Activated CD8-positive, alpha-beta memory T cell treated with anti-CD3 and anti-CD28 coated beads, Interleukin-2, amount 50 U/mL, for 1 hour (primary cell): ENCODE measurements around the gene ABCA1.
A peak's percentile ranks its signal among the peaks of the same experiment; 100 is the strongest.
"Not testable (repeated sequence)": the region's sequence is repeated elsewhere in the genome, so short reads cannot be mapped to it uniquely, and the experiment has no call there.

Experiments used
- DNase-seq: peaks from one replicate; pipeline ENCODE4 v3.0.0-alpha.2; 2020; ENCODE audit errors: extremely low read depth

The ABCA1 gene, protein sequence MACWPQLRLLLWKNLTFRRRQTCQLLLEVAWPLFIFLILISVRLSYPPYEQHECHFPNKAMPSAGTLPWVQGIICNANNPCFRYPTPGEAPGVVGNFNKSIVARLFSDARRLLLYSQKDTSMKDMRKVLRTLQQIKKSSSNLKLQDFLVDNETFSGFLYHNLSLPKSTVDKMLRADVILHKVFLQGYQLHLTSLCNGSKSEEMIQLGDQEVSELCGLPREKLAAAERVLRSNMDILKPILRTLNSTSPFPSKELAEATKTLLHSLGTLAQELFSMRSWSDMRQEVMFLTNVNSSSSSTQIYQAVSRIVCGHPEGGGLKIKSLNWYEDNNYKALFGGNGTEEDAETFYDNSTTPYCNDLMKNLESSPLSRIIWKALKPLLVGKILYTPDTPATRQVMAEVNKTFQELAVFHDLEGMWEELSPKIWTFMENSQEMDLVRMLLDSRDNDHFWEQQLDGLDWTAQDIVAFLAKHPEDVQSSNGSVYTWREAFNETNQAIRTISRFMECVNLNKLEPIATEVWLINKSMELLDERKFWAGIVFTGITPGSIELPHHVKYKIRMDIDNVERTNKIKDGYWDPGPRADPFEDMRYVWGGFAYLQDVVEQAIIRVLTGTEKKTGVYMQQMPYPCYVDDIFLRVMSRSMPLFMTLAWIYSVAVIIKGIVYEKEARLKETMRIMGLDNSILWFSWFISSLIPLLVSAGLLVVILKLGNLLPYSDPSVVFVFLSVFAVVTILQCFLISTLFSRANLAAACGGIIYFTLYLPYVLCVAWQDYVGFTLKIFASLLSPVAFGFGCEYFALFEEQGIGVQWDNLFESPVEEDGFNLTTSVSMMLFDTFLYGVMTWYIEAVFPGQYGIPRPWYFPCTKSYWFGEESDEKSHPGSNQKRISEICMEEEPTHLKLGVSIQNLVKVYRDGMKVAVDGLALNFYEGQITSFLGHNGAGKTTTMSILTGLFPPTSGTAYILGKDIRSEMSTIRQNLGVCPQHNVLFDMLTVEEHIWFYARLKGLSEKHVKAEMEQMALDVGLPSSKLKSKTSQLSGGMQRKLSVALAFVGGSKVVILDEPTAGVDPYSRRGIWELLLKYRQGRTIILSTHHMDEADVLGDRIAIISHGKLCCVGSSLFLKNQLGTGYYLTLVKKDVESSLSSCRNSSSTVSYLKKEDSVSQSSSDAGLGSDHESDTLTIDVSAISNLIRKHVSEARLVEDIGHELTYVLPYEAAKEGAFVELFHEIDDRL (N-terminal part only)

DNA sequence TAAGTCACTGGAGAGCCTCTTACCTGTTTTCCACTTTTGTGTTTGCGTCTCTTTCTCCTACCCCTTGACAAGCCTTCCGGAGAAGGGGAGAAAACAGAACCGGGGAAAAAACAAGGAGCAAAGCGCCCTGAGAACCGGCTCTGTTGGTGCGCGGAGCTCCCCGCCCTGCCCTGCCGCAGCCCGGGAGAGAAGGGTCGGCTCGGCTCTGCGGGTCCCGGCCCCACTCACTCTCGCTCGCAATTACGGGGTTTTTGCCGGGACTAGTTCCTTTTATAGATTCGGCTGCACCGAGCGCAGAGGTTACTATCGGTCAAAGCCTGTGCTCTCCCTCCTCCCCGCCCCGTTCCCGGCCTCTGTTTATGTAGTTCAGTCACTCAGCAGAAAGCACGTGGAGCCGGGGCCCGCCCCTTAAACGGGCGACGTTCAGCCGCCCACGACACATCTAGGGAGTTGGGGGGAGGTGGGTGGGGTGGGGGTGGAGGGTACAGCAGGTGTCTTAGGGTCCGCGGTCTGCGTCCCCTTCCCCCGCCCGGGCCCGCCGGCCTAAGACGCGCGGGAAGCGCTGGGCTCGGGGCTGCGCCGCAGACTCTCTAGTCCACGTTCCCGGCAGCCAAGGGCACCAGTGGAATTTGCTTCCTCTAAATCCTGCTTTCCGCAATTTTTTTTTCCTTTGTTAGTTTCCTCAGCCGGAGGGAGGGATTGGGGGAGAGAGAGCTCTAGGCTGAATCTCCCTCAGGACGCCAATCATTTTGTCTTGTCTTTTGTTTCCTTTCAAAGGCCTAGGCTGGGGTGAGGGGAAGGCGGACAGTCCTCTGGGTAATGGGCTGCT lies at the start of gene ABCA1:
Gene ABCA1, minus strand, starts transcription at position 244 of the 829 bp plus-strand sequence. CDS start 24,476 bp downstream, outside the sequence.
- DNase-seq = peak; percentile 56

DNA sequence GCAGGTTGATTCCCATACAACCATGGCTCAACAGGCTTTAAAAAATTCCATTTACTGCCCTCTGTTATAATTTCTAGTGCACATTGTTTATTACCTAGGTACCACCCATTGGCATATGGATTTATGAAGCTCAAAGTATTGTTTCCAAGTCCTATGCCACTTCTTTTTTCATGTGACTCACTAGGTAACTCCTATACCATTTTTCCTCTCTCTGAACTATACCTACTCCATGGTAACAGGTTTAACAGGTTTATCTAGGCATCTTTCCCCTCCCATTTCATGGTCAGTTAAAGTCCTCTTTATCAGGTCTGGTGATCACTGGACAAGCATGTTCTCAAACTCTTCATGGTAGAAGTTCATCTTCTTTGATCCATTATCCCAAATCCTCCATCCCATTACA lies 49.6 kb upstream of the ABCA1 start:
- no peak for DNase-seq

DNA sequence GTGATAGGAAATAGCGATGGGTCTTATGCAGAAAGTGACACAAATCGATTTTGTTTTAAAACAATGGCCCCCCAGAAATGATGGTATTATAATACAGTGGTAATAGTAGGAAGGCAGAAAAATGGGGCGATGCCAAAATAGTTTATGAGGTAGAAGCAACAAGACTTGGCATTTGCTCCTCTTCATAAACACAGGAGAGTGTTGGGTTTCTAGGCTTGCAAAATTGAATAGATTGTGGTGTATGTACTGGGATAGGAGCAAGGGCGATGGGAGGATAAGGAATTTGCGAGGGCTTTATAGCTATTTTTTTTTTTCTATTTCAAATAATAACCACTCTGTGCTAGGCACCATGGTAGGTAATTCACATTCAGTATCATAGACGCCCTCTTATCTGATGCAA lies 49.2 kb upstream of the ABCA1 start:
- DNase-seq = no peak

DNA sequence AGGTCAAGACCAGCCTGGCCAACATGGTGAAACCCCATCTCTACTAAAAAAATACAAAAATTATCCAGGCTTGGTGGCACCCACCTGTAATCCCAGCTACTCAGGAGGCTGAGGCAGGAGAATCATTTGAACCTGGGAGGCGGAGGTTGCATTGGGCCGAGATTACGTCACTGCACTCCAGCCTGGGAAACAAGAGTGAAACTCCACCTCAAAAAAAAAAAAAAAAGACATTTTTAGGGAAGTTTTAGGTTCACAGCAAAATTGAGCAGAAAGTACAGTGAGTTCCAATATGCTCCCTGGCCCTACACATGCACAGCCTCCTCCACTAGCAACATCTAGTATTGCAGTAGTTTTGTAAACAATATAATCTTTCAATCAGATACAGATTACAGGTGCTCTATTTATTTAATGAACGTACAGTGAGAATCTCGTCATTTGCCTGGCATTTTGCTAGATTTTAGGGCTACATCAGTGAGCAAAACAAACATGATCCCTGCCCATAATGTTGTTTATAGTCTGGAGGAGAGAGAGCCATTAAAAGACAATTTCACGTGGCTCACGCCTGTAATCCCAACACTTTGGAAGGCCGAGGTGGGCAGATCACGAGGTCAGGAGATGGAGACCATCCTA lies 48.1 kb upstream of the ABCA1 start:
- DNase-seq = not testable (repeated sequence)

DNA sequence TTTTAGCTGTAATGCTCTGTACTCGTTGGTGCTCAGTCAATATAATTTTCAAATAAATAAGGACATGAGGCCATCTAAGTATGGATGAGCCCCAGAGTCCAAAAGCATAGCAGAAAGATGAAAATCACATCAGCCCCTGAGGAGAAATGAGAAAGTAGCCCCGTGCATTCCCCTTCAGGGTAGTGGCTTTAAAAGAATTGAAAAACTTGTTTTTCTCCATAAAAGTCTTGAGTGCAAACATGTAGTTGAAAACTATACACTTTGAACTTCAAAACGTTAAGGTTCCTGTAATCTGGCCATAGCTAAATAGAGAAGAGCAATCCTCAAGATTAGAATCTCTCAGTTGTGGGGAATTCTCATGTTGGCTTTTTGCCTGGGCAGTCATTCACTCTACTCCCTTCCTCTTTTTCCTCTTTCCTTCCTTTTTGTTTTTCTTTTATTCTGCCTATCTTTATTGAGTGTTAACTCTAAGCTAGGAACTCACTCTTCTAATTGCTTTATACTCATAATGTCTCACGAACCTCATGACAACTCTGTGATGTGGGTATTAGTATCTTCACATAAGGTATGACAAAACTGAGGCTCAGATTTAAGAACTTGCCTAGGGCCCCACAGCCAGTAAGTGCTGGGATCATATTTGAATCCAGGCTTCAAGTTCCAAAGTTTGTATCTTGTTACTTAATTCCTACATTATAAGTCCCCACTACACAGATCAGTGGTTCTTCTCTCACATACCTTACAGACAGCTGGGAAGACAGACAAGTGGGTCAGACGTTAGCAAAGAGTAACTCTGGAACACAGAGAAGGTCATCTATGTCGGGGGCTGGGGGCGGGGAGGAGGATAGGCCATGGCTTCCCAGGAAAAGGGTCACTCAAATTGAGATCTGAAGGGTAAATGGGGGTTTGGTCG lies 46.4 kb upstream of the ABCA1 start:
- no peak for DNase-seq

DNA sequence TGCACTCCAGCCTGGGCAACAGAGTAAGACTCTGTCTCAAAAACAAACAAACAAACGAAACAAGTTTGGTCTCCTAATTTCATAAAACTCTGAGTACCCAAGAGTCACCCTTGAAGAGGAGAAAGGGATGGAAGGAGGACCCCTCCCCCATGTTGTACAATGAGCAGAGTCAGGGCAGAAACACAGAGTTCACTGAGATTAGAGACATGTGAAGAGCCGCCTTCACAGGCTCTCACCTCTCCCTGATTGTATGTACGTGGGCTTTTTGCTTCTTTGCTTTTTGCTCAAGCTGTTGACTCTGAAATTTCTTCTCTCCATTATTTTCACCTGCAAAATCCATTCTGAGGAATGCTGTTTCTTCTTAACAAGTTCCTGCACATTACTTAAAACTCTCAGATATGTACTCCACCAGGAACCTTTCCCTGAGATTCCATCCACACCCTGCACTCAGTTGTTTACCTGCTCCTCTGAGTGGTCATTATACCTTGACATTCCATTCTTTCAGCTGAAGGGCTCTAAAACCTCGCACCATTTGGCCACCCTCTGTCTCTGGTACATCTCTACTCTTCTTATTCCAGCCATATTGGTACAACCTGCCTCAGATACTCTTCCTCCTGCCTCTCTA lies 44.4 kb upstream of the ABCA1 start:
- no peak for DNase-seq

DNA sequence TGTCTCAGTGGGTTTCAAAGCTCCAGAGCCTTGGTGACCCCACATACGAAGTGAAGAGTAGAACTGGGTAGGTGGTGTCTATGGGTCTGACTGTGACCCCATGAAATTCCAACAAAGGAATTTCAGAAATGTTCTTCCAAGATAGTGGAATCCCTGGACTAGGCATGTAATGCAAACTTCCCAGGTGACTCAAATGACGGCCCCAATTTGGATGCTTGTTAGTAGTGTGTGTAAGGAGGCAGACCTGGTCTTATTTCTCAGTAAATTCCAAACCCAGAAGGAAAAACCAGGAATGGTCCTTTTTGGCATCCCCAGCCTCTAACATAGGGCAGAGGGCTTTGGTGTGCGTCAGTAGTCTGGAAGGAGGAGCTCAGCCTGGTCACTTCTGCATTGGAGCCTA lies 43.6 kb upstream of the ABCA1 start:
- no peak for DNase-seq

DNA sequence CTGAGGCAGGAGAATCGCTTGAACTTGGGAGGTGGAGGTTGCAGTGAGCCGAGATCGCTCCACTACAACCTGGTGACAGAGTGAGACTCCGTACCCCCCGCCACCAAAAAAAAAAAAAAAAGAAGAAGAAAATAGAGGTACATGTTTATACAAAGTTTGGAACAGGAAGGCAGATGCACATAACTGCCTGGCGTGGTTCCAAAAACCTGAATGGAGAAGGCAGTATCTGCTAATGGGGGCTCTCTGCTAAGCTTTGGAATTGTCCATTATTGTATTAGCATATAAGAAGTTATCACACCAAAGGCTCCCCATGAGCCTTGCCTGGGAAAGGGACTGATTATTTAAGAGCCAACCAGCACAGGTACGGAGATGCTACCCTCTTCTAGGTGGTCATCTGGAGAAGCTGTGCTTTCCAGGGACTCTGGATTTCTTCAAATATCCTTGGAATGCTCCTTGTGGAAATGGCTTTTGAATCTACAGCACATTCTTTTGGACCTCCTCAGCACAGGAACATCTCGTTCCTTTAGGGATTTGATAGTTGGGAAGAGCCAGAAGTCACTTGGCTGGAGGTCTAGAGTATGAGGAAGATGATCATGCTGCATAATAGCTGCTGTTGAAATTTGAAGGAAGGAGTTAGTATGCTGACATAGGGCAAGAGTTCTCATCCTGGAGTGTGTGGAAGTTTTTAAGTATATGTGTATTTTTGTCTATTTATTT lies 42.5 kb upstream of the ABCA1 start:
- no peak for DNase-seq

DNA sequence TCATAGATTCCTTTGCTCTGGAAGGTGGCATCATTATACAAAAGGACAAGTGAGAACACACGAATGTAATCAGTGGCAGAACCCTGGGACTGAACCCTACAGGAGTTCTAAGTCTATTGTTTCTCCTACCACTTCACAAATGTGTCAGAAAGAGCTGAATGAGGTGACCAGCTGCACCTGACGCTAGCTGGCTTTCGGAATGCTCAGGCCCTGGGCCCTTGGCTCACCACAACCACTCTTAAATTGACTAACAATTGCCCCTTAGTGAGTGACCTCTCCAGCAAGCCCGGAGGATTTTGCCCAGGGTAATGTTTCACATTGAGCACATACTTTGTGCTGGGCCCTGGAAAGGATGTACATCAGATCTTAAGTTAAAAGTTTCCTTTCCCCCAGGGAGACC lies 41.2 kb upstream of the ABCA1 start:
- no peak for DNase-seq

DNA sequence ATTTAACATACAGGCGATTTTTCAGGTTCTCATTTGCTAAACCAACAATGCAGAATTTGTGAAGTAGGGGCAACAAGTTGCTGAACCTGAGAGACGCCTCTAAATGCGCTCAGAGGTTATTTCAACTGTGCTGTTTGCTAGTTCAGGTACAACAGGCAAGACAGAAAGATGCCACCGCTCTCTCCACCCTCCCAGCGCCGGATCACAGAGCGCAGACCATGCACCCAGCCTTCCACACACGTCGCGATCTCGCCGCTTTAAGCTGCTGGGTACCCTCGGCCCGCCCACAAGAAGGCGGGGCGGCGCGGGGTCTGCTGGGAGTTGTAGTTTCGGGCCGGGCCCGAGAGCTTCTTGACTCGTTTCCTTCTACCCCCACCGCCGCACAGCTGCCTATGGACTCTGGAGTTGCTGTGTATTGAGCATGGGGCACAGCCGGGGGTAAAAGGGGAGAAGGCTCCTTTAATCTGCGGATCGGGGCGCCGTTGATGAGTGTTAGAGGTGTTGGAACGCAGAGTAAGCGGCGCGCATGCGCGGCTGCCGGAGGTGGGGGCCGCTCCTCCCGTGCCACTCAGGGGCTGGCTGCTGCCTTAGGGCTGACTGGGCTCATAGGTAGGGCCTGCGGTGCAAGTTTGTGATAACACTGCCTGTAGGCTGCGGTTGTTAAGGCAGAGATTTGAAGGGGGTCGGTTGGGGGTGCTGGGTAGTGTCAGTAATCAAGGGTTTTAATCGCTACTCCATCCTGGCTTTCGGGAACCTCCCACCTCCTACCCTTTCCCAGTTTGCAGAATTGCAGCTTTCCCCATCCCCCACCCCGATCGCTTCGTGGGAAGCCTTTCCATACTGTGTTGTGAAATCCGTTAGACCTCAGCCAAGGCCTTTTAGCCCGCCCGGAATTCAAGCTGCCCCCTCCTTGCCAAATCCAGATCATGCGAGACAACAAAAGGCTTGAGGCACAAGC lies 40.3 kb upstream of the ABCA1 start:
- DNase-seq = peak; percentile 68

DNA sequence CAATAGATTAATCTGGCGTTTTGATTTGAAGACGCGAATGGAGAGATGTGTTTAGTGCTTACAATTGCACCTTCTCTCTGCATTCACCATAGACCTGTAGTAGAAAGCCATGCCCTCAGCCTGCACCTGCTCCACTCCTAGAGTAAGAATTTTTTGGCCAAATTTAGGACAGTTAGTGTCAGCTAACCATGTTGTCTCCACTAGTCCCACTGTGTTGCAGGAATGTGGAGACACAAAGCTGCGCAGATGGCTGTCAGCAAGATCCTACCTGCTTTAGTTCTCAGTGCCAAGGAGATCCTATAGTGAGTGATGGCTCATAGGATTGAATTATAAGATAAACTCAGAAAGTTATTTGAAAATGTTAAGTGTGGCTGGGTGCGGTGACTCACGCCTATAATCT lies 35.1 kb upstream of the ABCA1 start:
- DNase-seq = no peak

DNA sequence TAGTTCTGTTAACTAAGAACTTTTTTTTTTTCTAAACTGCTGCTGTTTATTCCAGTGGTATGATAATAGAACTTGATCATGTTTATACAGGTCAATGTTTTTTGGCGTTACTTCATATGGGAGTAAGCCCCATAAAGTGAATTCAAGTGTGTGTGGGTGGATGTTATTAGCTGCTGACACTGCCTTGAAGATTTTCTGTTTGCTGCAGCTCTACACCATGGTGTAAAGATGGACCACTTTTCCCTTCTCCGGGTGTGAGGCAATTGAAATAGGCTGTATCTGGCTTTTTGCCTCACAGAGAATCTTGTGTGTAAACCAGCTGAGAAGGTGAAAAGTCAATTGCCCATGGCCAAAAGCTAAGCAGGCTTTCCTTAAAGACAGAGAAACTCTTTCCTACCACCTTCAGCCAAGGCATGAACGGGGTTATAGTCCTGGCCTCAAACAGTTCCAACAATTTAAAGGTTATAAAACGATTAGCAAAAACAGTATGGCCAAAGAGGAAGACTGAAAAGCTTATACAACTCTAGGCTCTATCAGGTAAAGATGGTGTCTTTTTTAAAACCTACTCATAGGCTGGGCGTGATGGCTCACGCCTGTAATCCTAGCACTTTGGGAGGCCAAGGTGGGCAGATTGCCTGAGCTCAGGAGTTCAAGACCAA lies 33.9 kb upstream of the ABCA1 start:
- no peak for DNase-seq

DNA sequence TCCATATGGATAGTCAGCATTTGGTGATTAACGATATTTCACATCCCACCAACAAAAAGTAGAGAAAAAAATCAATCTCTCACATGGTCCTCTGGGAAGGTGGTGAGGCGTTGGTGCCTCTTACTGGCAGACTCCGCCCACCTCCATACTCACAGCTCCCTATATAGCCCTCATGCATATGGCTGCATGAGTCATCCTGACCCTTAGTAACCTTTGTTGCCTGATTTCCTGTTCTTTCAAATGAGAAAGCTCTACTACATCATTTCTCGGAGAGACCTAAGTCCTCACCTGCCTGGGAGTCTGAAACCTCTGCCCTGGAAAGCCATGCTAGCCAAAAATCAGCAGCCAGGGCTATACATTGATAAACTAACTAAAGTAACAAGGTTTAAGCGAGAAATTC lies 33.3 kb upstream of the ABCA1 start:
- DNase-seq = no peak

DNA sequence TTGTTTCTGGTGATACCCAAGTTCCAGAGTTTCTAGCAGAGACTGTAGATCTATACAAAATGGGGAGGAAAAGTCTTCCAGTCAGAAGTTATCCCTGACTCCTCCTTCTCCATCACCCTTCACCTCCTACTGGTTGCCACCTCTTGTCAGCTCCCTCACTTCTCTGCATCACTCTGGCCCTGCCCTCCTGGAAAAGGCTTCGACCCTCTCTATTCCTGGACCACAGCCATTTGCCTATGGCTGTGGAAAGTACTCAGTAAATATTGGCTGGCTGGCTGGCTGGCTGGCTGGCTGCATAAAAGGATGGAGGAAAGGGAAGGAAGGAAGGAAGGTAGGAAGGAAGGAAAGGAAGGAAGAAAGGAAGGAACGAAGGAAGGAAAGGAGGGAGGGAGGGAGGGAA lies 32.7 kb upstream of the ABCA1 start:
- DNase-seq = no peak

DNA sequence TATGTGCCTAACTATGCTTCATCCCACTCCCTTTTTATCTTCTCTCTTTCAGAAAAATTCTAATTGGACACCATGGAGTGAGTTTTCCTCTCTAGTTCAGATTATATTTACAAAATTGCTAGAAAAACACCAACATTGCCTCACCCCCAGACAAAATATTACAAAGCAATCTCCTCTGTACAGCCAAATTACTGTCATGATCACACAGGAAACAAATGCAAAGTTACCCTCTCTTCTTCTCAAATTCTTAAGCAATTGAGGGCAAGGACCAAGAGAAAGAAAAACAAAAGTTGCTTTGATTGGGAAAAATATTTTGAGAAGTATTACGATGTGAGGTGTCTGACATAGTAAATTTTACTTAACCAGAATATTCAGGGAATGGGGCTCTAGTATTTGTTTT lies 30.8 kb upstream of the ABCA1 start:
- no peak for DNase-seq

DNA sequence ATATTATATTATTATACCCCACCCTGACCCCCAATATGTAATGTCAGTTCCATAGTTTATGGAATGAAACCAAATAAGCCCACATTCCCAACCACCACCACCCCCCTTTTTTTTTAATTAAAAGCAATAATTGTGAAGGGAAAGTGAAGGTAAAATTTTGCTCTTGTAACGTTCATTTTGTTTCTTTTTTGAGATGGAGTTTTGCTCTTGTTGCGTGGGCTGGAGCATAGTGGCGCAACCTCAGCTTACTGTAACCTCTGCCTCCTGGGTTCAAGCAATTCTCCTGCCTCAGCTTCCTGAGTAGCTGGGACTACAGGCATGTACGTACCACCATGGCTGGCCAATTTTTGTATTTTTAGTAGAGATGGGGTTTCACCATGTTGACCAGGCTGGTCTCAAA lies 30.1 kb upstream of the ABCA1 start:
- DNase-seq = not testable (repeated sequence)

DNA sequence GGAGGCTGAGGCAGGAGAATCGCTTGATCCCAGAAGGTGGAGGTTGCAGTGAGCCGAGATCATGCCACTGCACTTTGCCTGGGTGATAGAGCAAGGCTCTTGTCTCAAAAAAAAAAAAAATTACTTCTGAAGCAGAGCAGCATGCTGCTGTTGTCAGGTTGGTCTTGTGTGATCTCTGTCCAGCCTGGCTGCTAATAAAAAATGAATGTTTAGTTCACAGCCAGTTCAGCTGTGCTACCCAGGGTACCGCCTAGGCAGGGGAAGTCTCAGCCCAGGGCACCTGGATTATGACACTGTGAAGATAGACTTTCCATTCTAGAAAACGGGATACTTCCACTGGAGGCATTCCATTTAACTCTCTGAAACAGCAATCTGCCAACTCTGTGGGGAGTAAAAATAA lies 23.5 kb upstream of the ABCA1 start:
- DNase-seq = no peak
